ENCODE results near the gene GFM1.

The GFM1 gene

DNA sequence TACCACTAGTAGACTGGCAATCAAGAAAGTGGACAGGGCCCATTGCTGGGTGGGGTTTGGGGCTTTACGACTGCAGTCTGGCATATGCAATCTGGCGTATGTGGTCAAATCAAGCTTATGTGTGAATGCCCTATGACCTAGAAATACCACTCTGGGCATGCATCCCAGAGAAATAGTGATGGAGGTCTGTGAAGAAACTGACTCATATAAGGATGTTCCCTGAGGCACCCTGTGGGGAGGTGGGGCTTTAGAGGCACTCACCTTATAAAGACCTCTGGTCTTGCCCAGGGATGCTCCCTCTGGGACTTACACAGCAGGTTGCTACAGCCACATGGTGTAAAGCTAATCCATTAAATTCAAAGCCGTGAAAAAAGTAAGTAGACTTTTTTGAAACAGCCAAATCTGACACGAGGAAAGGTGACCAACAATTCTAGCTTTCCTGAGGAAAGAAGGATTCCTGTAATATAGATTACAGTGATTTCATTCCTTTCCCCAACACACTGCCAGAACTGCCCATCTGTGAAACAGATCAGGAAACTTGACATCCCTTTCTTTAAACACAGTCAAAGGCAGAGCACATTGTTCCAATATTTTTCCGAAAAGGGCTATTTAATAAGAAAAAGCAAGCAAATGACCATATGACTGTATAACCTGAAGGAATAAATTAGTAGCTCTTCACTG is 74.3 kb downstream of the GFM1 start:
- H3K4me3 ChIP-seq (ENCODE audit: low read depth, low read length): no peak overlapping the region
- DNase-seq (ENCODE audit: low read depth): no peak
- TF ChIP-seq POLR2A (IDR thresholded peaks at IDR 0.05; ENCODE audit: extremely low read depth, insufficient read length) (no peak), MYC (IDR thresholded peaks at IDR 0.05; ENCODE audit: low read depth, low read length) (no peak)
- TF ChIP-seq, protein P1, sequence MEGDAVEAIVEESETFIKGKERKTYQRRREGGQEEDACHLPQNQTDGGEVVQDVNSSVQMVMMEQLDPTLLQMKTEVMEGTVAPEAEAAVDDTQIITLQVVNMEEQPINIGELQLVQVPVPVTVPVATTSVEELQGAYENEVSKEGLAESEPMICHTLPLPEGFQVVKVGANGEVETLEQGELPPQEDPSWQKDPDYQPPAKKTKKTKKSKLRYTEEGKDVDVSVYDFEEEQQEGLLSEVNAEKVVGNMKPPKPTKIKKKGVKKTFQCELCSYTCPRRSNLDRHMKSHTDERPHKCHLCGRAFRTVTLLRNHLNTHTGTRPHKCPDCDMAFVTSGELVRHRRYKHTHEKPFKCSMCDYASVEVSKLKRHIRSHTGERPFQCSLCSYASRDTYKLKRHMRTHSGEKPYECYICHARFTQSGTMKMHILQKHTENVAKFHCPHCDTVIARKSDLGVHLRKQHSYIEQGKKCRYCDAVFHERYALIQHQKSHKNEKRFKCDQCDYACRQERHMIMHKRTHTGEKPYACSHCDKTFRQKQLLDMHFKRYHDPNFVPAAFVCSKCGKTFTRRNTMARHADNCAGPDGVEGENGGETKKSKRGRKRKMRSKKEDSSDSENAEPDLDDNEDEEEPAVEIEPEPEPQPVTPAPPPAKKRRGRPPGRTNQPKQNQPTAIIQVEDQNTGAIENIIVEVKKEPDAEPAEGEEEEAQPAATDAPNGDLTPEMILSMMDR (IDR thresholded peaks at IDR 0.05; ENCODE audit: low read depth, low read length): no peak
- TF ChIP-seq, protein P2, sequence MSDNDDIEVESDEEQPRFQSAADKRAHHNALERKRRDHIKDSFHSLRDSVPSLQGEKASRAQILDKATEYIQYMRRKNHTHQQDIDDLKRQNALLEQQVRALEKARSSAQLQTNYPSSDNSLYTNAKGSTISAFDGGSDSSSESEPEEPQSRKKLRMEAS (IDR thresholded peaks at IDR 0.05; ENCODE audit: low read depth, low read length): no peak

DNA sequence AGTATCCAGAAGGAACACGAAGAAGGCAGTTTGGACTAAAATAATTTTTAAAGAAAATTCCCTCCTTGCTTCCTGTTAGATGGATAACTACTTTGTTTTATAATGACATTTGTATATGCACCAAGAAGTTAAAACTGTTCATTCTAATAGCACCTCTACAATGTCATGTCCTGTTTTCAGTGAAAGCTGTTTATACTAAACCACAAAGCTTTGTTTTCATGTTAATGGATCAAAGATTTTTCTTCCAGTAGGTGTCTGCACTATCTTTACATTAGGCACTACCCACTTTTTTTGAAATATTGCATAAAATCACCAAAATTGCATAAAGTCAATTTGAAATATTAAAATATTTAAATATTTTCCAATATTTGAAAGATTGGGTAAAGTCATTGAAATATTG is 77.8 kb downstream of the GFM1 start:
- TF ChIP-seq POLR2A (IDR thresholded peaks at IDR 0.05; ENCODE audit: extremely low read depth, insufficient read length) (no peak), MYC (IDR thresholded peaks at IDR 0.05; ENCODE audit: low read depth, low read length) (no peak)
- TF ChIP-seq, protein P1 (IDR thresholded peaks at IDR 0.05; ENCODE audit: low read depth, low read length): no peak
- TF ChIP-seq, protein P2 (IDR thresholded peaks at IDR 0.05; ENCODE audit: low read depth, low read length): no peak
- DNase-seq (ENCODE audit: low read depth): no peak
- H3K4me3 ChIP-seq (ENCODE audit: low read depth, low read length): no peak overlapping the region

DNA sequence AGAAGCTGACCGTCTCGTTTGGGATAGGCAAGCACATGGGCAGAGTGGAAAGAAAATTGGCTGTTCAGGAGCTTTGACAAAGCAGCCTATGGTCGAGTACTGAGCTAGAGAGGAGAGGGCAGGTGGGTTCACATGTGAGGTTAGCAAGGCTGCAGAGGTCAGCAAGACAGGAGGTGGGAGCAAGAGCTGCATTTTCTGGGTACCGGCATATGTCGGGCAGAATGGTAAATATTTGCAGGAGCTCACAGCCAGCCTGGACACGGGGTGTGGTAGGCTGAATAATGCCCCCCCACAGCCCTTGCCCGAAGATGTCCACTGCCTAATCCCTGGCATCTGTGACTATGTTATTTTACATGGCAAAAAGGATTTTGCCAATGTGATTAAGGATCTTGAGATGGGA is 79.7 kb downstream of the GFM1 start:
- no peak overlapping the region for H3K4me3 ChIP-seq (ENCODE audit: low read depth, low read length)
- TF ChIP-seq, protein P2 (IDR thresholded peaks at IDR 0.05; ENCODE audit: low read depth, low read length): no peak
- TF ChIP-seq MYC (IDR thresholded peaks at IDR 0.05; ENCODE audit: low read depth, low read length) (no peak), POLR2A (IDR thresholded peaks at IDR 0.05; ENCODE audit: extremely low read depth, insufficient read length) (no peak)
- TF ChIP-seq, protein P1 (IDR thresholded peaks at IDR 0.05; ENCODE audit: low read depth, low read length): no peak
- DNase-seq (ENCODE audit: low read depth): no peak

DNA sequence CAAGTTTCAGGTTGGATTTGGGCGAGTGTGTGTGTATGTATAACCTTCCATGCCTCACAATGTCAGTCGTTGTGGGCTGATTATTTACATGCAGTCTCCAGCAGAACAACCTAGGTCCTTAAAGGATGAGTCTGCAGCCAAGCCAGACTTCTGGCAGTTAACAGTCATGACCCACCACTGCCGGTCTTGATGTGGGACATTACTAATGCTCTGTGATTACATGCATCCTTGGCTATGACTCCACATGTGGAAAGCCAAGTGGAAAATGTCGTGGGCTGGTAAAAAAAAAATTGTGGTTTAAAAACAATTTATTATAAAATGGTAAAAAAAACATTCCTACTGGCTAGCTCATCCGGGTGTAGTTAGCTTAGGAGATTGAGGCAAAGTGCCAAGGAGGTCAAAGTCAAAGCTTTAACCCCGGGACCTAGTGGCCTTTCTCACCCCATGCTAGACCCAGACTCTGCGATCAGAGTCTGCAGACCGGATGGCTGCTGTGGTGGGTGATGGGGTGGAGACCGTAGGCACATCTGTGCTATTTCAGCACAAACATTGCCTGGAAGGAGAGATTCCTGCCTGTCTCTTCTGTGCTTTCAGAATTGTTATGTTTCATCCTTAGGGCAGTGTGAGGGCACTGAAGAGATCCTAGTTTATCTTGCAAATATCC is 81.2 kb downstream of the GFM1 start:
- no peak overlapping the region for H3K4me3 ChIP-seq (ENCODE audit: low read depth, low read length)
- TF ChIP-seq, protein P2 (IDR thresholded peaks at IDR 0.05; ENCODE audit: low read depth, low read length): no peak
- TF ChIP-seq POLR2A (IDR thresholded peaks at IDR 0.05; ENCODE audit: extremely low read depth, insufficient read length) (no peak), MYC (IDR thresholded peaks at IDR 0.05; ENCODE audit: low read depth, low read length) (no peak)
- TF ChIP-seq, protein P1 (IDR thresholded peaks at IDR 0.05; ENCODE audit: low read depth, low read length): no peak
- DNase-seq (ENCODE audit: low read depth): no peak

DNA sequence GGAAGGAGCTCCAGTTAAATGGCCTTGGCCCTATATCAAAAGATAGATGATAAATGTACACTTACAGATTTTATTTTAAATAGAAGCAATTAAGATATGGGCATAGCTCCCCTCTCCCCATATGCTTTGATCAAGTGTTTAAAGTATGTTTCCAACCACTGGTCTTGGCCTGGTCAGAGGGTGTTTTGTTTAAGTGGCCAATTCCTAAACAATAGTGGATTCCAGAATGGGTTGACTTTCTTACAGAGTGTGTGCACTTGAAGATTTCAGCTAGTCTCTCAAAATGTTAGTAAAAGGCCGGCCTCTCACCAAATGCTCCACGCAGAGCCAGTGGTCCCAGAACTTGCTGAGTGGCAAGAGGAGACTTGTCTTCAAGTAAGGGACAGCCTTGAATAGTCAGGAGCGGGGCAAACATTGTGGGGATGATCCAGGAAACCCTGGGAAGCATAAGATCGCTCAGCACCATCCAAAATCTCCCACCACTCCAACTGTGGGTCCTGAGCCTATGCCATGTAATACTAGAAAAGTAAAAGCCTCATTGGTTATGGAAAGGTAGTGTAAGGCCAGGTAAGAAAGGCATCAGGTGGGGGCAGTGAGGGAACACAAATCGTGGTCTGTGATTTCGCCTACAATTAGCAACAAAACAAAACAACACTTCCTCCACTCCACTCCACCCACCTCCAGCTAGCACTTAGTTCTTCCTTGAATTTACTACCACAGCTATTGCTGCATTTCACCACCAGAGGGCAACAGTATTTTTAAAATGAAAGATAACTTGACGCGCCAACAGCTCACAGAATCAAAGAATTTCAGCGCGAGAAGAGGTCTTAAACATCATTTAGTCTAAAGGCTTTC is 83.1 kb downstream of the GFM1 start:
- no peak overlapping the region for H3K4me3 ChIP-seq (ENCODE audit: low read depth, low read length)
- peak; percentile 73 for DNase-seq (ENCODE audit: low read depth)
- no peak for TF ChIP-seq MYC (IDR thresholded peaks at IDR 0.05; ENCODE audit: low read depth, low read length)
- TF ChIP-seq, protein P2 (IDR thresholded peaks at IDR 0.05; ENCODE audit: low read depth, low read length): 0 out of 2 replicates have a peak, but pooled peaks have one; percentile 25
- no peak for TF ChIP-seq POLR2A (IDR thresholded peaks at IDR 0.05; ENCODE audit: extremely low read depth, insufficient read length)
- TF ChIP-seq, protein P1 (IDR thresholded peaks at IDR 0.05; ENCODE audit: low read depth, low read length): peak; percentile 62
